Osteoblast (primary cell): ENCODE results near the gene SCN7A. TPM values are rescaled to one million over a fixed set of nuclear protein-coding genes. Genes with fewer than 3 reads are reported as not detected.
A peak's percentile ranks its signal among the peaks of the same experiment; 100 is the strongest.

Experiments
- DNase-seq: peaks from one replicate; pipeline ENCODE4 v3.0.0; 2011; ENCODE audit warnings: low spot score, mixed read lengths; ENCODE audit not compliant: insufficient read length; ENCODE audit errors: missing footprints
- H2AFZ ChIP-seq: 2 replicates; pipeline ENCODE4 v1.6.0; 2011; ENCODE audit warnings: mild to moderate bottlenecking, low read length
- H3K27ac ChIP-seq: 2 replicates; pipeline ENCODE4 v1.5.1; 2011; ENCODE audit warnings: mild to moderate bottlenecking, low read depth, low read length, moderate library complexity
- H3K27me3 ChIP-seq: 2 replicates; pipeline ENCODE4 v1.6.0; 2012; ENCODE audit warnings: mild to moderate bottlenecking, control low read depth, inconsistent platforms, low read length, moderate library complexity; ENCODE audit not compliant: insufficient read depth
- H3K36me3 ChIP-seq: 2 replicates; pipeline ENCODE4 v1.5.1; 2011; ENCODE audit warnings: mild to moderate bottlenecking, low read length, control low read depth, moderate library complexity; ENCODE audit not compliant: insufficient read depth
- H3K4me1 ChIP-seq: 2 replicates; pipeline ENCODE4 v1.5.1; 2011; ENCODE audit warnings: mild to moderate bottlenecking, low read length, control low read depth, moderate library complexity; ENCODE audit not compliant: insufficient read depth
- H3K4me2 ChIP-seq: 2 replicates; pipeline ENCODE4 v1.6.0; 2011; ENCODE audit warnings: mild to moderate bottlenecking, low read length; ENCODE audit not compliant: insufficient read depth
- H3K4me3 ChIP-seq: fragments of 200-600 bp; sonication (generic); 3 replicates; pipeline ENCODE4 v1.5.1; 2012; ENCODE audit warnings: mild to moderate bottlenecking, low read length, inconsistent platforms; ENCODE audit not compliant: insufficient read depth
- H3K79me2 ChIP-seq: 2 replicates; pipeline ENCODE4 v1.6.0; 2012; ENCODE audit warnings: mild to moderate bottlenecking, low read length, control low read depth, inconsistent platforms; ENCODE audit not compliant: insufficient read depth
- H3K9me3 ChIP-seq: 2 replicates; pipeline ENCODE4 v1.5.1; 2011; ENCODE audit warnings: low read depth, low read length, control low read depth
- H4K20me1 ChIP-seq: 2 replicates; pipeline ENCODE4 v1.6.0; 2012; ENCODE audit warnings: mild to moderate bottlenecking, low read length, control low read depth; ENCODE audit not compliant: insufficient read depth
- CTCF ChIP-seq: IDR thresholded peaks from 2 replicates; pipeline ENCODE4 v1.5.1; 2011; ENCODE audit warnings: mild to moderate bottlenecking, low read depth, low read length, moderate library complexity; ENCODE audit errors: extremely low read depth
- total RNA-seq: library from RNA; depleted of rRNA; stranded (reverse); fragments of >200 nt; gene quantifications from 2 replicates; pipeline ENCODE4 v1.2.3, GENCODE V29; 2012

SCN7A gene
- total RNA-seq, 1 donor: not detected

- no peak overlapping the region for H2AFZ ChIP-seq
- no peaks in the 10 kb centered on the region for H3K9me3 ChIP-seq
- H4K20me1 ChIP-seq: no peaks in the 10 kb centered on the region
- no peak overlapping the region for H3K27ac ChIP-seq
- no peak for TF ChIP-seq CTCF
- H3K36me3 ChIP-seq: no peaks in the 10 kb centered on the region
- no peak overlapping the region for H3K4me2 ChIP-seq
- DNase-seq: no peak
- H3K4me3 ChIP-seq: no peak overlapping the region
- no peaks in the 10 kb centered on the region for H3K79me2 ChIP-seq
- H3K4me1 ChIP-seq: no peaks in the 10 kb centered on the region
- H3K27me3 ChIP-seq: peaks cover 4% of the 10 kb centered on the region
Observed at GRCh38 chr2:166382448-166382847, 111.6 kb downstream of the SCN7A start.

DNA sequence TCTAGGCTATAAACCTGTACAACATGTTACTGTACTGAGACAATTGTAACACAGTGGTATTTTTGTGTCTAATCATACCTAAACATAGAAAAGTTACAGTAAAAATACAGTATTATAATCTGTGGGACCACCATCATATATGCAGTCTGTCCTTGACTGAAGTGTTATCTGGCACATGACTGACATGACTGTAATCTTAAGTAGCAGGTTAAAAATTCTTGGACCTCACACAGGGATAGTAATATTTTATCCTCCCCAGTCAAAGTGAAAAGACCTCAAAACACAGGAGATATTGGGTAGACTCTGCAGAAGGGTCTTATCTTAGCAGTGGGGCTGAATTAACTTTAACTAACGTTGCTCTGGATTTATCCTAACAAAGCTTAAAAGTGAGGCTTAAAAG, 113.4 kb downstream of the SCN7A start:
- Histone ChIP-seq H3K79me2 (no peaks in the 10 kb centered on the region), H3K9me3 (no peaks in the 10 kb centered on the region), H2AFZ (no peak overlapping the region), H3K36me3 (no peaks in the 10 kb centered on the region), H3K4me3 (no peak overlapping the region), H3K27me3 (peaks cover 4% of the 10 kb centered on the region), H3K4me2 (no peak overlapping the region), H4K20me1 (no peaks in the 10 kb centered on the region), H3K4me1 (no peaks in the 10 kb centered on the region), H3K27ac (no peak overlapping the region)
- no peak for DNase-seq
- no peak for TF ChIP-seq CTCF

GRCh38 chr2:166376873-166377272, 117.2 kb downstream of the SCN7A start:
- no peak overlapping the region for H3K4me3 ChIP-seq
- peaks cover 2% of the 10 kb centered on the region for H3K79me2 ChIP-seq
- H2AFZ ChIP-seq: peak overlapping the region; percentile 1
- peaks cover 13% of the 10 kb centered on the region for H3K4me1 ChIP-seq
- no peaks in the 10 kb centered on the region for H3K36me3 ChIP-seq
- no peak for DNase-seq
- H4K20me1 ChIP-seq: no peaks in the 10 kb centered on the region
- H3K4me2 ChIP-seq: peak overlapping the region; percentile 85
- H3K9me3 ChIP-seq: no peaks in the 10 kb centered on the region
- no peak for TF ChIP-seq CTCF
- no peak overlapping the region for H3K27ac ChIP-seq
- H3K27me3 ChIP-seq: peaks cover 4% of the 10 kb centered on the region

DNA sequence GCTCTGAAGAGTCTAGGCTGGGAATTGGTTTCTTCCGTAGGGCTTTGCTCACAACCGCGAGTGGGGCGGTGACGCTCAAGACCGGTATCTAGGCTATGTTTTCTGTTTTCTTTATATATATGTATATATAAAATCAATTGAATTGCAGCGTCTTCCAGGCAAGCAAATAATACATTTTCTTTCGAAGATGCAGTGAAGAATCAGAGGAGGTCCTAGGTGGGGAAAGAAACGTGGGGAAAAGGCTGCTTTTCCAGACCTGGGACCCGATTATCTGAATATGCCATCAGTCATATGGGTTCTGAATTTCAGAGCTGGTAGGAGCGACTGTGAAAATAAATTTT, 117.6 kb downstream of the SCN7A start:
- peaks cover 4% of the 10 kb centered on the region for H3K27me3 ChIP-seq
- no peak for TF ChIP-seq CTCF
- peak overlapping the region; percentile 85 for H3K4me2 ChIP-seq
- peaks cover 17% of the 10 kb centered on the region for H3K4me1 ChIP-seq
- DNase-seq: peak; percentile 14
- peak overlapping the region; percentile 82 for H2AFZ ChIP-seq
- no peaks in the 10 kb centered on the region for H3K36me3 ChIP-seq
- H3K27ac ChIP-seq: no peak overlapping the region
- H3K4me3 ChIP-seq: peak overlapping the region; percentile 79
- peaks cover 2% of the 10 kb centered on the region for H3K79me2 ChIP-seq
- H3K9me3 ChIP-seq: no peaks in the 10 kb centered on the region
- no peaks in the 10 kb centered on the region for H4K20me1 ChIP-seq
